ENCODE results near the gene EML1. TPM values are rescaled to one million over a fixed set of nuclear protein-coding genes. Genes with fewer than 3 reads are reported as not detected.

Gene EML1
- total RNA-seq, 1 donor from 2014 or later = 37.6 TPM

- Histone ChIP-seq H3K27me3 (ENCODE audit: control insufficient read depth in 3 of 3, insufficient read depth in 3 of 3, low read length in 3 of 3) (no peaks in the 10 kb centered on the region), H3K4me3 (ENCODE audit: low read length in 3 of 3) (no peak overlapping the region), H3K4me1 (ENCODE audit: control insufficient read depth in 3 of 3, insufficient read depth in 3 of 3, low read length in 3 of 3) (peaks cover 0 to 5% (median 3%) of the 10 kb centered on the region in 3 donors), H3K9ac (ENCODE audit: low read depth in 1 of 3, low read length in 3 of 3) (no peak overlapping the region), H3K36me3 (ENCODE audit: control insufficient read depth in 3 of 3, insufficient read depth in 3 of 3, low read length in 3 of 3) (no peaks in the 10 kb centered on the region), H3K27ac (ENCODE audit: low read depth, low read length) (no peak overlapping the region), H3K9me3 (ENCODE audit: control insufficient read depth in 3 of 3, low read length in 3 of 3) (peaks cover 3 to 7% (median 4%) of the 10 kb centered on the region in 3 donors)
Observed at GRCh38 chr14:99975190-99975589, 182.0 kb downstream of the EML1 start.

DNA sequence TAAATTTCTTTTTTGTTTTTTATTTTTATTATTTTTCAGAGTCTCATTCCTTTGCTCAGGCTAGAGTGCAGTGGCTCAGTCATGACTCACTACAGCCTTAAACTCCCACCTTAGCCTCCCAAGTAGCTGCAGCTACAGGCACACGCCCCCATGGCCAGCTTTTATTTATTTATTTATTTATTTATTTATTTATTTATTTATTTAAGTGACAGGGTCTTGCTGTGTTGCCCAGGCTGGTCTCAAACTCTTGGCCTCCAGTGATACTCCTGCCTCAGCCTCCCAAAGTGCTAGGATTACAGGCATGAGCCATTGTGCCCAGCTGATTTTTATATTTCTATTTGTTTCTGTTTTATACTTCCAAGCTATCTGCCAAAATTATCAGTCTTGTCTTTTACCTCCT is 182.8 kb downstream of the EML1 start:
- Histone ChIP-seq H3K9ac (ENCODE audit: low read depth in 1 of 3, low read length in 3 of 3) (no peak overlapping the region), H3K9me3 (ENCODE audit: control insufficient read depth in 3 of 3, low read length in 3 of 3) (peaks cover 3 to 7% (median 4%) of the 10 kb centered on the region in 3 donors), H3K4me1 (ENCODE audit: control insufficient read depth in 3 of 3, insufficient read depth in 3 of 3, low read length in 3 of 3) (peaks cover 0 to 5% (median under 1%) of the 10 kb centered on the region in 3 donors)

GRCh38 chr14:99976681-99977080 is 183.5 kb downstream of the EML1 start:
- no peak overlapping the region for H3K27ac ChIP-seq (ENCODE audit: low read depth, low read length)
- no peaks in the 10 kb centered on the region for H3K27me3 ChIP-seq (ENCODE audit: control insufficient read depth in 3 of 3, insufficient read depth in 3 of 3, low read length in 3 of 3)
- no peaks in the 10 kb centered on the region for H3K36me3 ChIP-seq (ENCODE audit: control insufficient read depth in 3 of 3, insufficient read depth in 3 of 3, low read length in 3 of 3)

More for the DNA sequence above, 182.8 kb downstream of the EML1 start:
- H3K4me3 ChIP-seq (ENCODE audit: low read length in 3 of 3) = no peak overlapping the region
- no peak overlapping the region for H3K27ac ChIP-seq (ENCODE audit: low read depth, low read length)
- H3K36me3 ChIP-seq (ENCODE audit: control insufficient read depth in 3 of 3, insufficient read depth in 3 of 3, low read length in 3 of 3) = no peaks in the 10 kb centered on the region
- no peaks in the 10 kb centered on the region for H3K27me3 ChIP-seq (ENCODE audit: control insufficient read depth in 3 of 3, insufficient read depth in 3 of 3, low read length in 3 of 3)

GRCh38 chr14:99980299-99980698 is 187.1 kb downstream of the EML1 start:
- H3K4me1 ChIP-seq (ENCODE audit: control insufficient read depth in 3 of 3, insufficient read depth in 3 of 3, low read length in 3 of 3) = no peaks in the 10 kb centered on the region
- no peak overlapping the region for H3K4me3 ChIP-seq (ENCODE audit: low read length in 3 of 3)
- no peak overlapping the region for H3K27ac ChIP-seq (ENCODE audit: low read depth, low read length)
- H3K27me3 ChIP-seq (ENCODE audit: control insufficient read depth in 3 of 3, insufficient read depth in 3 of 3, low read length in 3 of 3) = no peaks in the 10 kb centered on the region
- H3K9me3 ChIP-seq (ENCODE audit: control insufficient read depth in 3 of 3, low read length in 3 of 3) = peaks cover 0 to 1% (median 0%) of the 10 kb centered on the region in 3 donors
- no peaks in the 10 kb centered on the region for H3K36me3 ChIP-seq (ENCODE audit: control insufficient read depth in 3 of 3, insufficient read depth in 3 of 3, low read length in 3 of 3)
- no peak overlapping the region for H3K9ac ChIP-seq (ENCODE audit: low read depth in 1 of 3, low read length in 3 of 3)

More at GRCh38 chr14:99976681-99977080, 183.5 kb downstream of the EML1 start:
- Histone ChIP-seq H3K9me3 (ENCODE audit: control insufficient read depth in 3 of 3, low read length in 3 of 3) (peaks cover 3 to 7% (median 4%) of the 10 kb centered on the region in 3 donors), H3K4me3 (ENCODE audit: low read length in 3 of 3) (no peak overlapping the region), H3K9ac (ENCODE audit: low read depth in 1 of 3, low read length in 3 of 3) (no peak overlapping the region), H3K4me1 (ENCODE audit: control insufficient read depth in 3 of 3, insufficient read depth in 3 of 3, low read length in 3 of 3) (peaks cover 0 to 5% (median 0%) of the 10 kb centered on the region in 3 donors)

- Histone ChIP-seq H3K36me3 (ENCODE audit: control insufficient read depth in 3 of 3, insufficient read depth in 3 of 3, low read length in 3 of 3) (no peaks in the 10 kb centered on the region), H3K27me3 (ENCODE audit: control insufficient read depth in 3 of 3, insufficient read depth in 3 of 3, low read length in 3 of 3) (no peaks in the 10 kb centered on the region), H3K9me3 (ENCODE audit: control insufficient read depth in 3 of 3, low read length in 3 of 3) (no peaks in the 10 kb centered on the region), H3K4me3 (ENCODE audit: low read length in 3 of 3) (no peak overlapping the region), H3K9ac (ENCODE audit: low read depth in 1 of 3, low read length in 3 of 3) (no peak overlapping the region), H3K4me1 (ENCODE audit: control insufficient read depth in 3 of 3, insufficient read depth in 3 of 3, low read length in 3 of 3) (no peaks in the 10 kb centered on the region), H3K27ac (ENCODE audit: low read depth, low read length) (no peak overlapping the region)
Observed at GRCh38 chr14:99981806-99982205, 188.6 kb downstream of the EML1 start.

DNA sequence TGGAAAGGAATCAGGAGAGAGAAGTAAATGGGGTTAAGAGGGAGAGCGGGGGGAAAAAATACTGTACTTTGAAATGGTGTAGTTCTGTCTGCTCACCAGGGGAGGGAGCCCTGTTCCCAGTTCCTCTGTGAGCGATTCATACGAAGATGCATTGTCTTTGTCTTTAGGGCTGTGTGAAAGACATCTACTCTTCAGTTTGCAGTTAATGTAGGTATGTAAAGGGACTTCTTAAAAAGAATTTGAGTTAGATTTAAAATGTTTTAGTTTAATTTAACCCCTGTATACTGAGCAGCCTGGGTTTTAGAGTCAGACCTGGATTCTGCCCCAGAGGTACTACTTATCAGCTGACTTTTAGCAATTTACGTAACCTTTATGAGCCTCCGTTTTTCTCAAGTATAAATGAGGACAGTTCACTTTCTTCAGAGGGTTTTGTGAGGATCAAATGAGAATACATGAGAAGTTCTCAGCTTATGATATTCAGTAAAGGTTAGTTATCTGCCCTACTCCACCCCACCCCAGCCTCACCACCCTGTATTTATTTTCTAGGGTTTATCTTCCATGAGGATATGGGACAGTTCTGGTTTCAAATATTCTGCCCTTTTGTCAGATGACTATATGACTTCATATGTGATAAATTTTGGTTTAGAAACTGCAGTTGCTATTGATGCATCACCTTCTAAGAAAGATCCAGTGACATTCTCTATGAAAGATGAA is 189.5 kb downstream of the EML1 start:
- Histone ChIP-seq H3K9ac (ENCODE audit: low read depth in 1 of 3, low read length in 3 of 3) (no peak overlapping the region), H3K9me3 (ENCODE audit: control insufficient read depth in 3 of 3, low read length in 3 of 3) (no peaks in the 10 kb centered on the region), H3K27me3 (ENCODE audit: control insufficient read depth in 3 of 3, insufficient read depth in 3 of 3, low read length in 3 of 3) (no peaks in the 10 kb centered on the region), H3K27ac (ENCODE audit: low read depth, low read length) (no peak overlapping the region), H3K36me3 (ENCODE audit: control insufficient read depth in 3 of 3, insufficient read depth in 3 of 3, low read length in 3 of 3) (no peaks in the 10 kb centered on the region), H3K4me1 (ENCODE audit: control insufficient read depth in 3 of 3, insufficient read depth in 3 of 3, low read length in 3 of 3) (no peaks in the 10 kb centered on the region), H3K4me3 (ENCODE audit: low read length in 3 of 3) (no peak overlapping the region)

DNA sequence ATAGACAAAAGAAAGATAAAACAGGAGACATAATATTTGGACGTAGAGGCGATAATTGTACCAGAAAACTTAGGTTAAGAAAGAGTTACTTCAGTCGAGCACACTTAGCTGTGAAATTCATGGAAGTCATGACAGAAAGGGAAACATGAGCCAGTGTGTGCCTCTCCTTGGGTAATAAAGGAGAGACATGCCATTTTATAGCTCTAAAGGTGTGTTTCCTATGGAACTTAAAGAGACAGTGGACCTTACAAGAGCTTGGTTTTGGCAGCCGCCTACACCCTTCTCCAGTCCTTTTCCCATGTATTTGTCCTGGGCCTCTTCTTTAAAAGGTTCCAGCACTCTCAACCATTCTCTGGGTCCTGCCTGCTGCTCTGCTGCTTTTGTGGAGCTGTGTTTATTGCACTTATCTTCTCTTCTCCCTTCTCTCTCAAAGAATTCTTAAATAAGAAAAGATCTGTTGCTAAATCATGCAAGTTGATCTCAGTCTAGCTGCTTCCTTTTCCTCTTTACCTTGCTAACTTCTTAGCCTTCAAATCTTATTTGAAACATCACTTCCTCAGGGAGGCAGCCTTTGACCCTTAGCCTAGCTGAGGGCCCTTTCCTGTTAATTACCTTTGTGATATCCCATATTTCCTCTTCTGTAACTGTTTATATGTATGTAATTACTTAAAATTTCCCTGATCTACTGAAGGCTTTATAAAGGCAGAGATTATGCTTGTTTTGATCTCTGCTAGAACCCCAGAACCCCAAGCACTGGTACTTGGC is 190.2 kb downstream of the EML1 start:
- Histone ChIP-seq H3K27me3 (ENCODE audit: control insufficient read depth in 3 of 3, insufficient read depth in 3 of 3, low read length in 3 of 3) (no peaks in the 10 kb centered on the region), H3K27ac (ENCODE audit: low read depth, low read length) (no peak overlapping the region), H3K9me3 (ENCODE audit: control insufficient read depth in 3 of 3, low read length in 3 of 3) (no peaks in the 10 kb centered on the region)

DNA sequence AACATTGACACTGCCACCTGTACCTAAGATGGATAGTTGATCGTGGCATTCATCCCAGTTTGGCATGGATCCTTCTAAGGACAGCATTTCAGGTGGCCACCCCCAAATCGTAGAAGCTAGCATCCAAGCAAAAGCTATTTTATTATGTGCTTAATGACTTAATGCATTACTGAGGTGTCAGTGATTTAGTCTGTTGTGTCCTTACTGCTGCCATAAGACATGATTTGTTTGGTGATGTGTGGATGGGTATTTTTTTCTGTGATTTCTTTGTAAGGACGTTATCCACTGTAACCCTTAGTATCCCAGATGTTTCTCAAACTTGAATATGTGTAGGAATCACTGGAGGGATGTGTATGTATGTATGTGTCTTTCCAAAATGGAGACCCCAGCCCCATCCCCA is 190.8 kb downstream of the EML1 start:
- H3K9me3 ChIP-seq (ENCODE audit: control insufficient read depth in 3 of 3, low read length in 3 of 3) = no peaks in the 10 kb centered on the region
- H3K9ac ChIP-seq (ENCODE audit: low read depth in 1 of 3, low read length in 3 of 3) = no peak overlapping the region
- no peaks in the 10 kb centered on the region for H3K4me1 ChIP-seq (ENCODE audit: control insufficient read depth in 3 of 3, insufficient read depth in 3 of 3, low read length in 3 of 3)
- H3K36me3 ChIP-seq (ENCODE audit: control insufficient read depth in 3 of 3, insufficient read depth in 3 of 3, low read length in 3 of 3) = no peaks in the 10 kb centered on the region
- no peak overlapping the region for H3K4me3 ChIP-seq (ENCODE audit: low read length in 3 of 3)
- H3K27ac ChIP-seq (ENCODE audit: low read depth, low read length) = no peak overlapping the region
- no peaks in the 10 kb centered on the region for H3K27me3 ChIP-seq (ENCODE audit: control insufficient read depth in 3 of 3, insufficient read depth in 3 of 3, low read length in 3 of 3)

More for the DNA sequence above, 190.2 kb downstream of the EML1 start:
- H3K9ac ChIP-seq (ENCODE audit: low read depth in 1 of 3, low read length in 3 of 3) = no peak overlapping the region
- no peak overlapping the region for H3K4me3 ChIP-seq (ENCODE audit: low read length in 3 of 3)
- no peaks in the 10 kb centered on the region for H3K36me3 ChIP-seq (ENCODE audit: control insufficient read depth in 3 of 3, insufficient read depth in 3 of 3, low read length in 3 of 3)
- no peaks in the 10 kb centered on the region for H3K4me1 ChIP-seq (ENCODE audit: control insufficient read depth in 3 of 3, insufficient read depth in 3 of 3, low read length in 3 of 3)

GRCh38 chr14:99986396-99986795 is 193.2 kb downstream of the EML1 start:
- H3K9me3 ChIP-seq (ENCODE audit: control insufficient read depth in 3 of 3, low read length in 3 of 3) = no peaks in the 10 kb centered on the region
- H3K36me3 ChIP-seq (ENCODE audit: control insufficient read depth in 3 of 3, insufficient read depth in 3 of 3, low read length in 3 of 3) = no peaks in the 10 kb centered on the region
- H3K27me3 ChIP-seq (ENCODE audit: control insufficient read depth in 3 of 3, insufficient read depth in 3 of 3, low read length in 3 of 3) = no peaks in the 10 kb centered on the region
- H3K9ac ChIP-seq (ENCODE audit: low read depth in 1 of 3, low read length in 3 of 3) = no peak overlapping the region
- no peaks in the 10 kb centered on the region for H3K4me1 ChIP-seq (ENCODE audit: control insufficient read depth in 3 of 3, insufficient read depth in 3 of 3, low read length in 3 of 3)
- H3K4me3 ChIP-seq (ENCODE audit: low read length in 3 of 3) = no peak overlapping the region
- no peak overlapping the region for H3K27ac ChIP-seq (ENCODE audit: low read depth, low read length)

DNA sequence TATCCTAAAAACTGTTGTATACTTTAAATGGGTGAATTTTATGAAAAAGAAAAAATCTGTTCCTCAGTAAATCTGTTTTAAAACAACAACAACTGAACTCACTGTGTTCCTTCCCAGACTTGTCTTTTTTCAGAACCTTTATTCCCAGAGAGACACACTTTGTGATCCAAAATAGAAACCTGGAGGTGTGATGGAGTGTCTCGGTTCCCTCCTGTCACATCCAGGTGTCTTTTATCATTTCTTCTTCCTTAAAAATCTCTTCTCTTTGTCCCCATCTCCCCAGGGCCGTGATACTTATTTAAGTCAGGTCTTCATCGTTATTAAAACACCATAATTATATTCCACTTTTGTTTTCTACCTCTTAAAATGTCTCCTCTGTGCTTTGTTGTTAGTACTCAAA is 195.8 kb downstream of the EML1 start:
- Histone ChIP-seq H3K4me1 (ENCODE audit: control insufficient read depth in 3 of 3, insufficient read depth in 3 of 3, low read length in 3 of 3) (no peaks in the 10 kb centered on the region), H3K9ac (ENCODE audit: low read depth in 1 of 3, low read length in 3 of 3) (no peak overlapping the region), H3K36me3 (ENCODE audit: control insufficient read depth in 3 of 3, insufficient read depth in 3 of 3, low read length in 3 of 3) (no peaks in the 10 kb centered on the region), H3K9me3 (ENCODE audit: control insufficient read depth in 3 of 3, low read length in 3 of 3) (no peaks in the 10 kb centered on the region), H3K4me3 (ENCODE audit: low read length in 3 of 3) (no peak overlapping the region), H3K27me3 (ENCODE audit: control insufficient read depth in 3 of 3, insufficient read depth in 3 of 3, low read length in 3 of 3) (no peaks in the 10 kb centered on the region), H3K27ac (ENCODE audit: low read depth, low read length) (no peak overlapping the region)
